Activated CD4-positive, alpha-beta T cell treated with anti-CD3 and anti-CD28 coated beads, Interleukin-10, Interleukin-2, amounts not matched to agents 100 ng/mL and 50 ng/mL, durations not matched to agents 16 hours and 8 hours (primary cell): ENCODE data around the gene SLC5A10.
"Not testable (repeated sequence)": the region's sequence is repeated elsewhere in the genome, so short reads cannot be mapped to it uniquely, and the experiment has no call there.

Experiments
- DNase-seq: peaks from one replicate; pipeline ENCODE4 v3.0.0-alpha.2; 2020

SLC5A10 gene

DNA sequence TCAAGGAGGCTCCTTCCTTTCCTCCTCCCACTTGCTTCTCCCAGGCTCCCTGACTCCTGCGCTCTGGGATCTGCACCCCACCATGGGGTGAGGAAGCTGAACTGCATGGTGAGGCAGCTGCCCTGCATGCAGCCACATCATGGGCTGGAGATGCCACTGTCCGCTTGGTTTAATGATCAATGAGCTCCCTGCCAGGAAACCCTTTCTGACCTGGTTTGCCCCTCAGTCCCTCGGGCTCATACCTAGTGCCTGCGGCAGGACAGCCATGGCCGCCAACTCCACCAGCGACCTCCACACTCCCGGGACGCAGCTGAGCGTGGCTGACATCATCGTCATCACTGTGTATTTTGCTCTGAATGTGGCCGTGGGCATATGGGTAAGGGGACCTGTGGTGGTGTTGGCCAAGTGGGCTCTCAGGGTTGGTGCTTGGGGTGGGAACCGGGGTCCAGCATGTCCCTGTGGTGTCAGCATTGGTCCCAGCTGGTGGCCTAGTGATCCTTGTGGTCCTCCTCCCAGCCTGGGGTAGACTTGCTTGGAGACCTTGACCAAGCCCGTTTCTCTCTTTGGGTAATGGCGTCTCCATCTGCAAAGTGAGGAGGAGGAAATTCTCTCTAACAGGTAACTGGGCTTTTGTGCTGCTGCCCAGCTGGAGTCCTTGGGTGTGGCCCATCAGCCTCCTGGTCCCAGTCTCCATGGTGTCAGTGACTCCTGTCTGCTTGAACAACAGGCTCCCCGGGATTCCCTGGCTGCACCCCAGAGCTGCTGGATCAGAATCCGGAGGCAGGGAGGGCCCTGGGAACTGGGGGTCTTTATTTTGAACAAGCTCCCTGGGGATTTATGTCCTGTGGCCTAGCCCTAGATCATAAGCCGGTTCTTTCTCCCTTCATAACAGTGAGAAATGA lies at the start of gene SLC5A10:
Gene SLC5A10 (plus strand): TSS at position 225 of the 902 bp plus-strand sequence. CDS start 41 bp downstream, at position 266.
- DNase-seq = no peak

DNA sequence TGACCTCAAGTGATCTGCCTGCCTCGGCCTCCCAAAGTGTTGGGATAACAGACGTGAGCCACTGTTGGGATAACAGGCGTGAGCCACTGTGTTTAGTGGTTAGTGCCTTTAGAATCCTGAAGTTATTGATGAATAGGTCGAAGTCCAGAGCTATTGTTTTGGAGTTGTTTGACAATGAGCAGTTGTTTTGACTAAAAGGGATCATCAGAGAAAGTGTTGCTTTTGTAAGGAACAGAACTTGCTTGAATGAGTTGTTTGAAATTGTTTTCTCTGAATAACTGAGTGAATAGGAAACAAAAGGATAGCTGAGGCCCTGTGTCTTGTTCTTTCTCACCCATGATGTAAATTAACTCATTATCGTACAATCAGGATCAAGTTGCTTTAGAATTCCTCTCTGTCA lies 47.5 kb upstream of the SLC5A10 start:
- no peak for DNase-seq

DNA sequence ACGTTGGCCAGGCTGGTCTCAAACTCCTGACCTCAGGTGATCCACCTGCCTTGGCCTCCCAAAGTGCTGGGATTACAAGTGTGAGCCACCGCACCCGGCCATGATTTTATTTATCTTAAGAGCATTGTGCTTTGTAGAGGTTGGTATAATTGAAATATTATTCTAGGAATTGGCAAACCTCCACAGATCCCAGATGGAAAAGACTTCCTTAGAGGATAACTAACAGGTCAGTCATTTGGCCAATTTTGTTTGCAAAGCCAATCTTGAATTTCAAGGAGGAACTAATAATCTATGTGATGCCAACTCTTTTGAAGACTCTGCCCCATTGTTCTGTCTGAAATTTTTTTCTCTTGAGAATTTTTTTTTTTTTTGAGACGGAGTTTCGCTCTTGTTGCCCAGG lies 46.7 kb upstream of the SLC5A10 start:
- DNase-seq = no peak

DNA sequence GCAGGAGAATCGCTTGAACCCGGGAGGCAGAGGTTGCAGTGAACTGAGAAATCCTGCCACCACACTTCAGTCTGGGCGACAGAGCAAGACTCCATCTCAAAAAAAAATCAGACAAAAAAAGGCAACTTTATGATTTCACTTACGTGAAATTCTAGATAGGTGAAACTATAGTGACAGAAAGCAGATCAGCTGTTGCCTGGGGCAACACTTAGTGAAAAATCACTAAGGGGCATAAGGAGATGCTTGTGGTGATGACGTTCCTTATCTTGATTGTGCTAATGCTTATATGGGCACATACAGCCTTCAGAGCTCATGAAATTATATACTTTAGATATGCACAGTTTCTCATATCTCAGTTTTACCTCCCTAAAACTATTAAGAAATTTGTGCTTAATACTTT lies 41.6 kb upstream of the SLC5A10 start:
- DNase-seq = no peak

- no peak for DNase-seq
Observed at GRCh38 chr17:18910881-18911280, 41.1 kb upstream of the SLC5A10 start.

GRCh38 chr17:18916816-18917500 lies 35.0 kb upstream of the SLC5A10 start:
- DNase-seq = no peak

DNA sequence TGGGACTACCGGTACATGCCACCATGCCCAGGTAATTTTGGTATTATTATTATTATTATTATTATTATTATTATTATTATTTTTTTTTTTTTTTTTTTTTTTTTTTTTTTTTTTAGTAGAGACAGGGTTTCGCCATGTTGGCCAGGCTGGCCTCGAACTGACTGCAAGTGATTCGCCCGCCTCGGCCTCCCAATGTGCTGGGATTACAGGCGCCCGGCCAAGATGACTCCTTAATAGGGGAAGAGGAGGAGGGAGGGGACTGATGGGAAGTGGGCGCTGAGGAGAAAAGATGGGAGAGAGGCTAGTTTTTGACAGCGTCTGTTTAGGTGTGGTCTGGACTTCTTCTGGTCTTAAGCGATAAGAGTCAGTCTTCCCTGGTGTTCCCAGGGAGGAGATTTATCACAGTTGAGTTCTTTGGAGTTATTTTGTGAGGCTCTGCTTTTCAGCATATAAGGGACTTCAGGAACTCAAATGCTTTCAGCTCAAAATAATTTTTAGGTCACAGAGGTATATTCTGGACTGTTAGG lies 34.4 kb upstream of the SLC5A10 start:
- no peak for DNase-seq

DNA sequence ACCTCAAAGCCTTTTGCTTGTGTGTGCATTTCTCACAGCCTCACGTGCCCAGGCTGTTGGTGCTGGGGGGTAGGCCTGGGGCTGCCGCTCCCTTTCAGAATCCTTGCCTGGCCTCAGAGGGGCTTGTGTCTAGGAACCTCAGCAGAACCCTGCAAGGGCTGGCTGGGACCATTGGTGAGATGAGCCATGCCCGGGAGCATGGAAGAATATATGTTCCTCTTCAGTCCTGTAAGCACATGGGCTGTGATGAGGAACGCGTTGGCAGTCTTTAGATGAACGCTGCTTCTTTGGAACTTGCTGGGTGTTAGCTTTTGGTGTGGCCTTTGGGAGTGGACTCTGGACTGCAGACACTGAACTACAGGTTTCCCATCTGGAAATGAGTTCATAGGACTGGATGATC lies 32.0 kb upstream of the SLC5A10 start:
- no peak for DNase-seq

DNA sequence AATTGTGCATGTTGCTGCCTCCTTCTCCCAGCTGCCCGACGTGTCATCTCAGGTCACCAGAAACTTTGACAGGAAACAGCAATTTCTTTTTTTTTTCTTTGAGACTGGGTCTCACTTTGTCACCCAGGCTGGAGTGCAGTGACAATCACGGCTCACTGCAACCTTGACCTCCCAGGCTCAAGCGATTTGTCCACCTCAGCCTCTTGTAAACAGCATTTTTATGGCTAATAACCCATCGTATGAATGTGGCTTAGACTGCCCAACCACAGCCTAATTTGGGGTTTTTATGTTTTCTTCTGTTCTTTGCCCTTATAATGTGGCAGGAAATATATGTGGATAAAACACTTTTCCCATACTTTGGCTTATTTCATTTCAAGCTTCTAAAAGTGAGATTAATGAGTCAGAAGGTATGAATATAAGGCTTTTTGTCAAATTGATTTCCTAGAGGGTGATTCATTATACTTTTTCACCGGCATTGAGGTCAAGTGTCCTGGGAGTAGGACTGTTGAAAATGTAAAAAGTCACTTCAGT lies 31.0 kb upstream of the SLC5A10 start:
- DNase-seq = peak; percentile 56

- DNase-seq = no peak
Observed at GRCh38 chr17:18921485-18921884, 30.5 kb upstream of the SLC5A10 start.

- DNase-seq = peak; percentile 83
Observed at GRCh38 chr17:18921912-18922451, 30.0 kb upstream of the SLC5A10 start.

GRCh38 chr17:18922596-18922995 lies 29.4 kb upstream of the SLC5A10 start:
- DNase-seq = not testable (repeated sequence)

DNA sequence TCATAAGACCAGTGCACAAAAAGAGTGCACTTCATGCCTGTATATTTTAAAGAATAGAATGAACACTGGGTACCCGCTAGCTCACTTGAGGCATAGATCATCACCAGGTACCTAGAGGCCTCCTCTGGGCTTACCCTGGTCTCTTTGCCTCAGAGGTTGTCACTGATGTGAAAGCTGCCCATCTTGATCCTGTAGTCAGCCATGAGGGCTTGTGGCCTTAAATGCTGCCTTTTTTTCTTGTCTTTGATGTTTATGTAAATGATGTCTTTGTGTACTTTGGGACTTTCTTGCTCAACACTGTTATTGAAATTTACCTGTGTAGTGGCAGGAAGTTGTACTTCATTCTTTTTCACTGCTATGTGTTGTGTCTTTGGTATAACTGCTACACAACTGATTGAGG lies 26.8 kb upstream of the SLC5A10 start:
- DNase-seq = peak; percentile 7

DNA sequence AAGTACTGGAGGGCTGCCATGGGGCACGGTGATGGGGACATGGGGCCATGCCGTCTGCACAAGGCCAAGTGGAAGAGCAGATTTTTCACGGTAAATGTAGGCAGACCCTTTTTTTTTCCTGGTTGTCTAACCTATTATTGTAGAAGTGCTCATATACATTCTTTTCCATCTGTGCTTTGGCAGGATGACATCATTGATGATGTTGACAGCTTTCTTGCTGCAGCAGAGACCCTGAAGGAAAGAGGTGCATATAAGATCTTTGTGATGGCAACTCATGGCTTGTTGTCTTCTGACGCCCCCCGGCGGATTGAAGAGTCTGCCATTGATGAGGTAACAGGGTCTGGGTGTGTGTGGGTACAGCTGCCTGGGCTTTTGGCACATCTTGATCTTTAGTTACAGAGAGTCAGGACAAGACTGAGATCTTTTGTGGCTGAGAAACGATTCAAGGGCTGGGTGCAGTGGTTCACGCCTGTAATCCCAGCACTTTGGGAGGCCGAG lies 23.3 kb upstream of the SLC5A10 start:
- no peak for DNase-seq

DNA sequence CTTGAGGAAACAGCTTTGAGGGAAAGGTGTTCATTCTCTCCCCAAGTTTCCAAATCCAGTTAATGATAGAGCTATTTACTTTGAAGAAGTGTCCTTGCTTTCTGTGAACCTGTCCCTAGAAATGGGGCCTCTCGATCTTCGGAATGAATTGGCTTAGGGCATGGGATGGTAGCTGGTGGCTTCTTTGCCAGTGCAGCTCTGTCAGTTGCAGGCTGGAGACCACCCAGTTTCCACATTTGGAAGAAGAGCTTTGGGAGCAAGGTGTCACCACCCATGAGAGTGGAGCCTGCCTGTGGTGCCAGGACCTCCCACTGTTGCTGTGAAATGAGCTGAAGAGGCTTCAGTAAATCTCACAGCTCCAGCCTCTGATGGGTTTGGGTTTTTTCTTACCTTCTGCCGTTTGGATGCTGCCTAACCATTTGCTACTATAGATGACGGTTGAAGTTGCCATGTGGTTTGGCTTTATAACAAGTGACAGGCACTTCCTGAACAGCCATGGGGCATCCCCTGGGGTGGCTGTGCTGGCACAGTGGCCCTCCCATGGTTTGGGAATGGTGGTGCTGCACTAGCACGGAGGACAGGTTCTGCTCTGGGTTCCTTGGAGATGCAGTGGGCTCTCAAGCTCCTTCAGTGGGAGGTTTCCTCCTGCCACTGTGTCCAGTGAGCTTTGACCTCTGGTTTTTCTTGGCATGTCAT lies 19.5 kb upstream of the SLC5A10 start:
- DNase-seq = peak; percentile 26

GRCh38 chr17:18933102-18934058 lies 18.6 kb upstream of the SLC5A10 start:
- DNase-seq = peak; percentile 53

DNA sequence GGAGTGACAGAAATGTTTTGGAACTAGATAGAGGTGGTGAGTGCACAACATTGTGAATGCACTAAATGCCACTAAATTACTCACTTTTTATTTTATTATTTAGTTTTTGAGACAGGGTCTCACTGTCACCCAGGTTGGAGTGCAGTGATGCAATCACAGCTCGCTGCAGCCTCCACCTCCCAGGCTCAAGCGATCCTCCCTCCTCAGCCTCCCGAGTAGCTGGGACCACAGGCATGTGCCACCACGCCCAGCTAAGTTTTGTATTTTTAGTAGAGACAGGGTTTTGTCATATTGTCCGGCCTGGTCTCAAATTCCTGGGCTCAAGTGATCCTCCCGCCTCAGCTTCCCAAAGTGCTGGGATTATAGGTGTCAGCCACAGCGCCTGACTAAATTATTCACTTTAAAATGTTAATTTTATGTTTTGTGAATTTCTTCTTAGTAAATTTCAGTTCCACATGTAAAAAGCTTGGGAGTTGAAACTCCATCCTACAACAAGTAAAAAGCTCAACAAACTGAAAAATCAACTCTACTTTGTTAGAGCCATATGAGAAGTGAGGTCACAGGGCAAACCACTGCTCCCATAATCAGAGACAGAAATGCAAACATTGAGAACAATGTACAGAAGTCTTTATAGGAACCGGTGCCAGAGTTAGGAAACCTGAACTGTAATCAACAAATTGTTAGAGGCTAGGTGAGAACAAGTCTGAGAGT lies 13.8 kb upstream of the SLC5A10 start:
- DNase-seq = no peak

- no peak for DNase-seq
Observed at GRCh38 chr17:18938692-18939023, 13.3 kb upstream of the SLC5A10 start.

DNA sequence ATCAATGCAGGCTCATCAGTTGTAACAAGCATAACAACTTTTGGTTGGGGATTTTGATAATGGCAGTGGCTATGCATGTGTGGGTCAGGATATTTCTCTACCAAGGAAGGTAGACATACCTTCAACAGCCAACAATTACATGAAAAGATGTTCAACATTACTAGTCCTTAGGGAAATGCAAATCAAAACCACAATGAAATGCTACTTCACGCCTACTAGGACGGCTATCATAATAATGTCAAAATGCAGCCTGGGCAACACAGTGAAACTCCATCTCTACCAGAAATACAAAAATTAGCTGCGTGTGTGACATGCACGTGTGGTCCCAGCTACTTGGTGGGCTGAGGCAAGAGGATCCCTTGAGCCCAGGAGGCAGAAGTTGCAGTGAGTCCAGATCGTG lies 7.3 kb upstream of the SLC5A10 start:
- DNase-seq = no peak

- no peak for DNase-seq
Observed at GRCh38 chr17:18946536-18946935, 5.4 kb upstream of the SLC5A10 start.

- no peak for DNase-seq
Observed at GRCh38 chr17:18947866-18948265, 4.1 kb upstream of the SLC5A10 start.
